Thyroid gland (tissue), 4 donors: Measurements from ENCODE around the gene MAGEA9B.
"Not testable (repeated sequence)": the region's sequence is repeated elsewhere in the genome, so short reads cannot be mapped to it uniquely, and the experiment has no call there.

Experiments used
- CTCF ChIP-seq, 6 experiments: fragments of 200-600 bp in 3 of 6; fragments of 450-650 bp in 3 of 6; sonication (generic) in 3 of 6; IDR thresholded peaks; one replicate each; pipeline ENCODE4 v1.5.1; 2016 to 2019; ENCODE audit warnings: antibody characterized with exemption in 6 of 6, mild to moderate bottlenecking in 2 of 6, inconsistent platforms in 1 of 6, moderate library complexity in 1 of 6
- POLR2A ChIP-seq, 2 donors: fragments of 450-650 bp; IDR thresholded peaks; one replicate each; pipeline ENCODE4 v1.6.1; 2017; ENCODE audit warnings: antibody characterized with exemption in 2 of 2, mild to moderate bottlenecking in 2 of 2, moderate library complexity in 1 of 2

GRCh38 chrX:149545545-149546543, 41.4 kb downstream of the MAGEA9B start:
- TF ChIP-seq CTCF, POLR2A (IDR thresholded peaks at IDR 0.05): not testable (repeated sequence)
